IPS-20b (cell line): ENCODE measurements around the gene GPRC5C.

Experiments used
- H3K27ac ChIP-seq: one replicate; pipeline ENCODE4 v1.5.1; 2013; ENCODE audit warnings: low read length
- H3K27me3 ChIP-seq: 2 replicates; pipeline ENCODE4 v1.6.1; 2013; ENCODE audit warnings: mild to moderate bottlenecking, low read length, inconsistent platforms; ENCODE audit not compliant: insufficient read depth
- H3K36me3 ChIP-seq: 2 replicates; pipeline ENCODE4 v1.6.1; 2013; ENCODE audit warnings: low read depth, mild to moderate bottlenecking, inconsistent platforms, low read length, moderate library complexity; ENCODE audit not compliant: insufficient read depth
- H3K4me1 ChIP-seq: 2 replicates; pipeline ENCODE4 v1.6.1; 2013; ENCODE audit warnings: mild to moderate bottlenecking, control low read depth, inconsistent platforms, low read length, moderate library complexity; ENCODE audit not compliant: insufficient read depth
- H3K4me3 ChIP-seq: 2 replicates; pipeline ENCODE4 v1.5.1; 2013; ENCODE audit warnings: mild to moderate bottlenecking, low read length, inconsistent platforms
- H3K9ac ChIP-seq: 2 replicates; pipeline ENCODE4 v1.6.1; 2013; ENCODE audit warnings: low read depth, mild to moderate bottlenecking, inconsistent platforms, low read length, moderate library complexity
- H3K9me3 ChIP-seq: 2 replicates; pipeline ENCODE4 v1.6.1; 2013; ENCODE audit warnings: mild to moderate bottlenecking, low read depth, low read length, inconsistent platforms; ENCODE audit not compliant: insufficient read depth

Gene GPRC5C

GRCh38 chr17:74471341-74471740 is 39.5 kb downstream of the GPRC5C start:
- Histone ChIP-seq H3K27ac (no peak overlapping the region), H3K27me3 (peaks cover 14% of the 10 kb centered on the region), H3K4me1 (peaks cover 4% of the 10 kb centered on the region; the same call in 1 of the 2 replicates), H3K4me3 (no peak overlapping the region), H3K9ac (no peak overlapping the region), H3K9me3 (peaks cover 10% of the 10 kb centered on the region), H3K36me3 (no peaks in the 10 kb centered on the region)

- peaks cover 10% of the 10 kb centered on the region for H3K9me3 ChIP-seq
- H3K27me3 ChIP-seq = no peaks in the 10 kb centered on the region; the same call in none of the 2 replicates
- H3K36me3 ChIP-seq = no peaks in the 10 kb centered on the region
- H3K4me1 ChIP-seq = no peaks in the 10 kb centered on the region
- no peak overlapping the region for H3K9ac ChIP-seq
- no peak overlapping the region for H3K4me3 ChIP-seq
- H3K27ac ChIP-seq = no peak overlapping the region
Observed at GRCh38 chr17:74472890-74473289, 41.0 kb downstream of the GPRC5C start.

GRCh38 chr17:74473294-74473693 is 41.4 kb downstream of the GPRC5C start:
- Histone ChIP-seq H3K4me1 (no peaks in the 10 kb centered on the region), H3K4me3 (no peak overlapping the region), H3K9ac (no peak overlapping the region), H3K9me3 (peaks cover 10% of the 10 kb centered on the region), H3K36me3 (no peaks in the 10 kb centered on the region), H3K27me3 (no peaks in the 10 kb centered on the region; the same call in none of the 2 replicates), H3K27ac (no peak overlapping the region)

GRCh38 chr17:74474043-74474792 is 42.3 kb downstream of the GPRC5C start:
- H3K4me3 ChIP-seq = no peak overlapping the region
- no peak overlapping the region for H3K27ac ChIP-seq
- no peak overlapping the region for H3K9ac ChIP-seq
- no peaks in the 10 kb centered on the region for H3K4me1 ChIP-seq
- no peaks in the 10 kb centered on the region for H3K36me3 ChIP-seq
- H3K9me3 ChIP-seq = peaks cover 10% of the 10 kb centered on the region
- no peaks in the 10 kb centered on the region; the same call in 1 of the 2 replicates for H3K27me3 ChIP-seq

GRCh38 chr17:74475189-74475588 is 43.3 kb downstream of the GPRC5C start:
- Histone ChIP-seq H3K9ac (no peak overlapping the region), H3K4me1 (no peaks in the 10 kb centered on the region), H3K27ac (no peak overlapping the region), H3K36me3 (no peaks in the 10 kb centered on the region), H3K4me3 (no peak overlapping the region), H3K9me3 (peaks cover 10% of the 10 kb centered on the region), H3K27me3 (no peaks in the 10 kb centered on the region; the same call in 1 of the 2 replicates)

GRCh38 chr17:74477411-74477810 is 45.5 kb downstream of the GPRC5C start:
- Histone ChIP-seq H3K36me3 (no peaks in the 10 kb centered on the region), H3K27ac (no peak overlapping the region), H3K27me3 (no peaks in the 10 kb centered on the region; the same call in 1 of the 2 replicates), H3K4me1 (no peaks in the 10 kb centered on the region), H3K4me3 (no peak overlapping the region), H3K9me3 (peaks cover 10% of the 10 kb centered on the region), H3K9ac (no peak overlapping the region)

GRCh38 chr17:74478420-74479100 is 46.7 kb downstream of the GPRC5C start:
- no peaks in the 10 kb centered on the region for H3K4me1 ChIP-seq
- no peak overlapping the region for H3K4me3 ChIP-seq
- peaks cover 10% of the 10 kb centered on the region for H3K9me3 ChIP-seq
- H3K36me3 ChIP-seq = no peaks in the 10 kb centered on the region
- no peaks in the 10 kb centered on the region; the same call in 1 of the 2 replicates for H3K27me3 ChIP-seq
- no peak overlapping the region for H3K9ac ChIP-seq
- no peak overlapping the region for H3K27ac ChIP-seq

- no peak overlapping the region for H3K4me3 ChIP-seq
- H3K9ac ChIP-seq = no peak overlapping the region
- no peaks in the 10 kb centered on the region for H3K27me3 ChIP-seq
- H3K27ac ChIP-seq = no peak overlapping the region
- peaks cover 9% of the 10 kb centered on the region for H3K9me3 ChIP-seq
- H3K36me3 ChIP-seq = no peaks in the 10 kb centered on the region
- H3K4me1 ChIP-seq = no peaks in the 10 kb centered on the region
Observed at GRCh38 chr17:74480290-74480689, 48.4 kb downstream of the GPRC5C start.

- Histone ChIP-seq H3K4me3 (no peak overlapping the region), H3K36me3 (no peaks in the 10 kb centered on the region), H3K27me3 (no peaks in the 10 kb centered on the region), H3K9me3 (no peaks in the 10 kb centered on the region), H3K4me1 (no peaks in the 10 kb centered on the region), H3K27ac (no peak overlapping the region), H3K9ac (no peak overlapping the region)
Observed at GRCh38 chr17:74481621-74482020, 49.7 kb downstream of the GPRC5C start.

- no peak overlapping the region for H3K4me3 ChIP-seq
- no peak overlapping the region for H3K27ac ChIP-seq
- H3K9me3 ChIP-seq = no peaks in the 10 kb centered on the region
- H3K27me3 ChIP-seq = no peaks in the 10 kb centered on the region
- no peaks in the 10 kb centered on the region for H3K4me1 ChIP-seq
- no peaks in the 10 kb centered on the region for H3K36me3 ChIP-seq
- no peak overlapping the region for H3K9ac ChIP-seq
Observed at GRCh38 chr17:74484066-74484465, 52.2 kb downstream of the GPRC5C start.

- Histone ChIP-seq H3K27ac (no peak overlapping the region), H3K4me1 (no peaks in the 10 kb centered on the region), H3K9ac (no peak overlapping the region), H3K4me3 (no peak overlapping the region), H3K27me3 (no peaks in the 10 kb centered on the region), H3K36me3 (no peaks in the 10 kb centered on the region), H3K9me3 (no peaks in the 10 kb centered on the region)
Observed at GRCh38 chr17:74485022-74485743, 53.3 kb downstream of the GPRC5C start.
